ENCODE measurements around the gene OR7G3.

DNA sequence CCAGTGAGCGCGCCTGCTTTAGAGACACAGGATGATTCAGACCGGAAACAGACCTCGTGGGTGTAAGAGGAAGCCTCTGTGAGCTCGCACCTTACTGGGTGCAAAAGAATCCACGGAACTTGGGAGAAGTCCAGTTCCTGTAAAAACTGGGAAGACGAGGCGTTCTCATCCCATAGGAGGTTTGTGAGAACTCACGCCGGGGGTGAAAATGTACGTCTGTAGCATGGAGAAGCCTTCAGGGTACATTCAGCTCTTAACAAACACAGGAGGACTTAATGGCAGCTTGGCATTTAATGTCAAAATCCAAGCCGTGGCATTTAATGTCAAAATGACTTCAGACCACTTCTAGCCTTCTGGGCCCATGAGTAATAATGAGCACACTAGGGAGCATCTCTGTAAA lies 34.7 kb upstream of the OR7G3 start:
- TF ChIP-seq POLR2A (IDR thresholded peaks at IDR 0.05) (no peak), POLR2AphosphoS5 (IDR thresholded peaks at IDR 0.05) (no peak)

Data from transverse colon (tissue), 3 donors.